GM12873 (cell line): Measurements from ENCODE around the gene FHIP1B.

Source experiments
- CTCF ChIP-seq: IDR thresholded peaks from 2 replicates; pipeline ENCODE4 v1.5.1; 2012; ENCODE audit warnings: low read depth, mild to moderate bottlenecking, moderate library complexity, low read length, control low read depth; ENCODE audit not compliant: insufficient read depth; ENCODE audit errors: missing control alignments

The FHIP1B gene

GRCh38 chr11:6237761-6238302 lies 3.4 kb upstream of the FHIP1B start:
- TF ChIP-seq CTCF = no peak

GRCh38 chr11:6237266-6237665 lies 2.8 kb upstream of the FHIP1B start:
- TF ChIP-seq CTCF = no peak

- TF ChIP-seq CTCF = no peak
These were observed 451 bp downstream of the FHIP1B start for GRCh38 chr11:6233984-6234386.

- no peak for TF ChIP-seq CTCF
These were observed 1.5 kb downstream of the FHIP1B start for GRCh38 chr11:6232899-6233298.

GRCh38 chr11:6229911-6230310 lies 4.5 kb downstream of the FHIP1B start:
- TF ChIP-seq CTCF = no peak

- TF ChIP-seq CTCF = no peak
These were observed 5.9 kb downstream of the FHIP1B start for GRCh38 chr11:6228520-6228919.

GRCh38 chr11:6225896-6226295 lies 8.5 kb downstream of the FHIP1B start:
- no peak for TF ChIP-seq CTCF
